IPS-15b (cell line): Measurements from ENCODE around the gene PRRC2C.
"Not testable (repeated sequence)": the region's sequence is repeated elsewhere in the genome, so short reads cannot be mapped to it uniquely, and the experiment has no call there.

Source experiments
- H3K27me3 ChIP-seq: one replicate; pipeline ENCODE4 v1.6.1; 2013; ENCODE audit warnings: low read length; ENCODE audit not compliant: control insufficient read depth, insufficient read depth
- H3K36me3 ChIP-seq: one replicate; pipeline ENCODE4 v1.6.1; 2013; ENCODE audit warnings: low read length; ENCODE audit not compliant: control insufficient read depth, insufficient read depth
- H3K4me1 ChIP-seq: one replicate; pipeline ENCODE4 v1.6.1; 2013; ENCODE audit warnings: mild to moderate bottlenecking, low read length; ENCODE audit not compliant: control insufficient read depth, insufficient read depth
- H3K4me3 ChIP-seq: one replicate; pipeline ENCODE4 v1.5.1; 2013; ENCODE audit warnings: low read depth, low read length
- H3K9ac ChIP-seq: one replicate; pipeline ENCODE4 v1.6.1; 2013; ENCODE audit warnings: low read depth, mild to moderate bottlenecking, low read length
- H3K9me3 ChIP-seq: one replicate; pipeline ENCODE4 v1.6.1; 2013; ENCODE audit warnings: mild to moderate bottlenecking, low read length; ENCODE audit not compliant: control insufficient read depth, insufficient read depth

The PRRC2C gene

DNA sequence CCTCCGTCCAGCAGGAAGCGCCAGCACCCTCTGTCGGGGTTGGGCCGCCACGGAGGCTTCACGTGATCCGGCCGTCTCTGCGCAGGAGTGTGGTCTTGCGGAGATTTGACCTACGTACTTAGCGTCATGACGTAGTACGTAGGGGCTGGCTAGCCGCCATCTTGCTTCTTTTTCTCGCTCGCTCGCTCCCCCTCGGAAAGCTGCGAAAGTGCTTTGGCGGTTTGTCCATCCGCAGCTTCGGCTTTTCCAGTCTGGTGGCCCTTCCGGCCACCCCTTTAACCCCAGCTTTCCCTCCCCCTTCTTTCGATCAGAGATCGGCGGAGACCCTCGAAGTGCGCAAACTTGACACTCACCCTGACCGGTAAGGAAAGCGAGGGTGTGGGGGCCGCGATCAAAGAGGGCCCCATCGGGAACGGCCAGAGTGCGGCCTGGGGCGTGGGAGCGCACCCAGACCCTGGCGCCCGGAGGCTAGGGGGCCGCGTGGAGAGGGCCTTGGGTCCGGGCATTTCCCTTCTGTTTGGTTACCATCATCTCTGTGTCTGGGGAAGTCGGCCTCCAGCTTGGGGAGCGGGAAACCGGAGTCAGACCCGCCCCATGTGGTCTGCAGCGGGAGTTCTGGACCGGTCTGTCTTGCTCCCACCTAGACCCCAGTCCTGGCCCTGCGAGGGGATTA lies at the start of gene PRRC2C:
PRRC2C (plus strand) TSS at position 156 of the 673 bp plus-strand sequence. CDS start 26,559 bp downstream, outside the sequence.
- H3K36me3 ChIP-seq, result peaks cover 2% of the 10 kb centered on the region
- H3K27me3 ChIP-seq, result no peaks in the 10 kb centered on the region
- peak within 1 kb of the TSS; percentile 95 for H3K4me3 ChIP-seq
- H3K9ac ChIP-seq, result peak within 1 kb of the TSS; percentile 99
- H3K9me3 ChIP-seq, result no peaks in the 10 kb centered on the region
- peaks cover 6% of the 10 kb centered on the region for H3K4me1 ChIP-seq

DNA sequence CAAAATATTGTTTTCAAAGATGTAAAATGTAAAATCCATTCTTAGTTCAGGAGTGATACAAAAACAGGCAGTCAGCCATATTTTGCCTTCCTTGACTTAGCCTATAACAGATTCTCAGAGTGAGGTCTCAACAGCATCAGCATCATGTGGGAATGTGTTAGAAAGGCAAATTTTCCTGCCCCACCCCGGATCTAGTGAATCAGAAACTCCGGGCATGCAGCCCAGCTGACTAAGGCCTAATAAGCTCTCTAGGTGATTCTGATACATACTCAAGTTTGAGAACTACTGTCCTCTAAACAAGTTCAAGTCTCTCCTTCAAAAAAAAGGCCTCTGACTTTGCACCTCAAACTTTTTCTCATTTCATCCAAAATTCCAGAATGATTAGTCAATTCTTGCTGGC lies 46.9 kb upstream of the PRRC2C start:
- Histone ChIP-seq H3K4me1 (no peaks in the 10 kb centered on the region), H3K9ac (no peak overlapping the region), H3K9me3 (no peaks in the 10 kb centered on the region), H3K4me3 (no peak overlapping the region), H3K27me3 (no peaks in the 10 kb centered on the region), H3K36me3 (no peaks in the 10 kb centered on the region)

DNA sequence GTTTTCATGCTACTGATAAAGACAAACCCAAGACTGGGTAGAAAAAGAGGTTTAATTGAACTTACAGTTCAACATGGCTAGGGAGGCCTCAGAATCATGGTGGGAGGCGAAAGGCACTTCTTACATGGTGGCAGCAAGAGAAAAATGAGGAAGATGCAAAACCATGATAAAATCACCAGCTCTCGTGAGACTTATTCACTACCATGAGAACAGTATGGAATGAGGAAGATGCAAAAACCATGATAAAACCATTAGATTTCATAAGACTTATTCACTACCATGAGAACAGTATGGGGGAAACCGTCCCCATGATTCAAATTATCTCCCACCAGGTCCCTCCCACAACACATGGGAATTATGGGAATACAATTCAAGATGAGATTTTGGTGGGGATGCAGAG lies 45.1 kb upstream of the PRRC2C start:
- H3K4me1 ChIP-seq, H3K9me3 ChIP-seq, H3K36me3 ChIP-seq, H3K4me3 ChIP-seq, H3K27me3 ChIP-seq, H3K9ac ChIP-seq: not testable (repeated sequence)

DNA sequence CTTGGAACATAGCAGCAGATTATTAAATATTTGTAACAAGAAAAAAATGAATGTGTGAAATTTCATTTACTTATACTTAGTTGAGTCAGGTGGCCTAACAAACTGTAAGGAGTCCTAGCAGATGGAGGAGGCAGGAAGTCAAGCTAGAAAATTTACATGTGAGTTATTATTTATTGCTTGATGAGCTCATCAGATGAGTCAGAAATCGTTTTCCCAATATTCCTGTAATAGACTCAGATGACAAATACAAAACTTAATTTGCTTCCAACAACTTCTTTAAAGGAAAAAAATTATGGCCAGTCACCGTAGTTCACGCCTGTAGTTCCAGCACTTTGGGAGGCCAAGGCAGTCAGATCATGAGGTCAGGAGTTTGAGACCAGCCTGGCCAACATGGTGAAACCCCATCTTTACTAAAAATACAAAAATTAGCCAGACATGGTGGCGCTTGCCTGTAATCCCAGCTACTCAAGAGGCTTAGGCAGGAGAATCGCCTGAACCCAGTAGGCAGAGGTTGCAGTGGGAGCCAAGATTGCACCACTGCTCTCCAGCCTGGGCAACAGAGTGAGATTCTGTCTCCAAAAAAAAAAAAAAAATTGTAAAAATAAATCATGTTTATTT lies 43.9 kb upstream of the PRRC2C start:
- not testable (repeated sequence) for H3K36me3 ChIP-seq, H3K9me3 ChIP-seq, H3K27me3 ChIP-seq, H3K9ac ChIP-seq, H3K4me1 ChIP-seq, H3K4me3 ChIP-seq

DNA sequence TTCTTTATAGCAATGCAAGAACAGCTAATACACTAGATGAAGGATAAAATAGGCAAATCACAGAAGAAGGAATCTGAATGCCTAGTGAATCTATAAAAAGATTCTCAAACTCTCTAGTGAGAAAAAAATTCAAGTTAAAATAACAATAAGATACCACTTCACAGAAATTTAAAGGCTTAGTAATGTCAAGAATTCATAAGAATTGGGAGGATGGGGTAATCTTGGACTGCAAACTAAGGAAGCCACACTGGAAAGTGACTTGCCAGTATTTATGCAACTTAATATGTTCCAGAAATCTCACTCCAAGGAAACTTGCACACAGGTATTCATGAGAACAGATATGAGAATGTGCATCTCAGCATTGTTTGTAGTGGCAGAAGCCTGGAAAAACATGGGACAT lies 38.9 kb upstream of the PRRC2C start:
- Histone ChIP-seq H3K27me3 (no peaks in the 10 kb centered on the region), H3K9me3 (no peaks in the 10 kb centered on the region), H3K4me1 (no peaks in the 10 kb centered on the region), H3K36me3 (no peaks in the 10 kb centered on the region), H3K9ac (no peak overlapping the region), H3K4me3 (no peak overlapping the region)

DNA sequence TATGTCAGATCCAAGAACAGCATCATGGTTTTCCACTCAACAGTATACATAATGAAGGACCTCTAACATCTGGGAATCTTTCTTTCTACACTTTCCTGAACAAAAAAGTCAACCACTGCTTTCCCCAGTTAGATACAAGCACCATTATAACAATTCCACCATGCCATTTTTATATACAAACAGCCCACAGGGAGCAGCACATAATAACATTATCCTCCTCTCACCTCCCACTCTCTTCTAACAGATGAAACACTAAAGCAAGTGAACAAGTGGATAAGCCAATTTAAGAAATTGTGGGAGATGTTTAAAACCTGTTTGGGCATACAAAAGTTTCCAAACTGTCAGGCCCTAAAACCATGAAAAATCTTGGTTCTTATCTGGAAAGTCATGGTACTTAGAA lies 29.4 kb upstream of the PRRC2C start:
- no peak overlapping the region for H3K4me3 ChIP-seq
- H3K36me3 ChIP-seq, result no peaks in the 10 kb centered on the region
- H3K9ac ChIP-seq, result no peak overlapping the region
- no peaks in the 10 kb centered on the region for H3K9me3 ChIP-seq
- H3K4me1 ChIP-seq, result no peaks in the 10 kb centered on the region
- H3K27me3 ChIP-seq, result no peaks in the 10 kb centered on the region

DNA sequence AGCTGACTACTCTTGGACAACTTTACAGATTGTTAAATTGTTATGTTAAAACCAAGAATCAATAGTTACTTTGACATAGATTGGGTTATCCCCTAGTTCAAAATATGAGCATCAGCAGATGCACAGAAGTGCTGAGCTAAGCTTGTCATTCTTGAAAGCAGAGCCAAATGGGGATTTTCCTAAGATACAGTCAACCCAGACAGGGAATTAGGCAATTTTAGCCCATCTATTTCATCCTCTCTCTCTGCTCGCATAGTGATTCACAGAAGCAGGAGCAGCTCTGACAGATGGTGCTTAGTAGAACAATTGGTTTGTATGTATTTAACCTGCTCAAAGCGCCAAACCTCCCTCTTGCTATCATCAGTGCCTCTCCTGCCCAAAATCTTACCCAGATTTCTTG lies 27.9 kb upstream of the PRRC2C start:
- no peak overlapping the region for H3K9ac ChIP-seq
- H3K36me3 ChIP-seq, result no peaks in the 10 kb centered on the region
- H3K4me1 ChIP-seq, result no peaks in the 10 kb centered on the region
- H3K4me3 ChIP-seq, result no peak overlapping the region
- no peaks in the 10 kb centered on the region for H3K9me3 ChIP-seq
- no peaks in the 10 kb centered on the region for H3K27me3 ChIP-seq

DNA sequence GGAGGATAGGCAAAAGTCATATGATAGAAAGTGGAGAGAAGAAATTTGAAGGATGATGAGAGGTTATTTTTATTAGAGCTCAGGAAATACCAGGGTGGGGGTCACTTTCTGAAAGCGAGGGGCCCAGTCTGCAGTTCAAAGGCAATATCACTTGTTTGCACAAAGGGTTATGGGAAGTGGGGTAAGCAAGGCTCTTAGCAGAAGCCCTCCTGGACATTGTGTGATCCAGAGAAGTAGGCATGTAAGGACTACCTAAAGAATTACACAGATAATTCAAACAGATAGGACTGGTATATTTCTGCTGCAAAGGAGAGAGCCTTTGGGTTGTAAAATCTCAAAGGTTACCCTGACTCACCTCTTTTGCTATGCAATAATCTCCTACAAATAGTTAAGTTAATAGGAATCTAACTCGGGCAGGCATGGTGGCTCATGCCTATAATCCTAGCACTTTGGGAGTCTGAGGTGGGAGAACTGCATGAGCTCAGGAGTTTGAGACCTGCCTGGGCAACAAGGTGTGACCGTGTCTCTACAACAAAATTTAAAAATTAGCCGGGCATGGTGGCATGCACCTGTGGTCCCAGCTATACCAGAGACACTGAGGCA lies 25.2 kb upstream of the PRRC2C start:
- no peaks in the 10 kb centered on the region for H3K4me1 ChIP-seq
- no peaks in the 10 kb centered on the region for H3K27me3 ChIP-seq
- H3K9ac ChIP-seq, result no peak overlapping the region
- H3K9me3 ChIP-seq, result no peaks in the 10 kb centered on the region
- H3K36me3 ChIP-seq, result no peaks in the 10 kb centered on the region
- no peak overlapping the region for H3K4me3 ChIP-seq

DNA sequence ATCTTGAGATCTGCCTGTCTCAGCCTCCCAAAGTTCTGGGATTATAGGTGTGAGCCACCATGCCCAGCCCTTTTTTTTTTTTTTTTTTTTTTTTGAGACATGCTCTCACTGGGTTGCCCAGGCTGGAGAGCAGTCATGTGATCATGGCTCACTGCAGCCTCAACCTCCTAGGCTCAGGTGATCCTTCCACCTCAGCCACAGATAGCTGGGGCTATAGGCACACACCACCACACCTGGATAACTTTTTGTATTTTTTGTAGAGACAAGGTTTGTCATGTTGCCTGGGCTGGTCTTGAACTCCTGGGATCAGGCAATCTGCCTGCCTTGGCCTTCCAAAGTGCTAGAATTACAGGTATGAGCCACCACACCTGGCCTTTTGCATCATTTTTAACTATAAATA lies 17.7 kb upstream of the PRRC2C start:
- Histone ChIP-seq H3K27me3 (no peaks in the 10 kb centered on the region), H3K9ac (no peak overlapping the region), H3K36me3 (no peaks in the 10 kb centered on the region), H3K4me3 (no peak overlapping the region), H3K9me3 (no peaks in the 10 kb centered on the region), H3K4me1 (no peaks in the 10 kb centered on the region)

DNA sequence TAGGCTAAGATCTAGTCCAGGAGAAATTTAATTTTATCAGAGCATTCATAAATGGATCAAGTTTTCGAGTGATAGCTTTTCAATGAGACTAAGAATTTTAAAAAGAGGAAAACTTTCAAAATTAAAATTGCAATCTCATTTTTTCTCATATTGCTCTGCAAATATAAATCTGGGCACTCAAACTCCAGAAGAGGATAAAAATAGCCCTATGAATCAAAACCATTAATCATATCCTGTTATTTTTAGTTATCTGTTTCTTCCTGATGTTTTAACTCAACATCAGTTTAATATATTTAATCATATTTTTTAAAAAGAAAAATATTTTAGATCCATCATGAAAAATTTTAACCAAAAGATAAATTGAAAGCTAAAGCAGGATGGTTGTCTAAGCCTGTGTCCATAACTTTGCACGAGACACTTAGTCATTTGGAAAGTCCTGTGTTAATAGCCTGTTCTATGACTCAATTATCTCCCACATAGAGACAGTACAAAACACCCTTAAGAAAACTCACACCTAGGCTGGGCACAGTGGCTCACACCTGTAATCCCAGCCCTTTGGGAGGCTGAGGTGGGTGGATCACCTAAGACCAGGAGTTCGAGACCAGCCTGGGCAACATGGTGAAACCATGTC lies 17.1 kb upstream of the PRRC2C start:
- no peak overlapping the region for H3K4me3 ChIP-seq
- no peaks in the 10 kb centered on the region for H3K27me3 ChIP-seq
- no peaks in the 10 kb centered on the region for H3K36me3 ChIP-seq
- no peaks in the 10 kb centered on the region for H3K9me3 ChIP-seq
- H3K4me1 ChIP-seq, result no peaks in the 10 kb centered on the region
- H3K9ac ChIP-seq, result no peak overlapping the region

DNA sequence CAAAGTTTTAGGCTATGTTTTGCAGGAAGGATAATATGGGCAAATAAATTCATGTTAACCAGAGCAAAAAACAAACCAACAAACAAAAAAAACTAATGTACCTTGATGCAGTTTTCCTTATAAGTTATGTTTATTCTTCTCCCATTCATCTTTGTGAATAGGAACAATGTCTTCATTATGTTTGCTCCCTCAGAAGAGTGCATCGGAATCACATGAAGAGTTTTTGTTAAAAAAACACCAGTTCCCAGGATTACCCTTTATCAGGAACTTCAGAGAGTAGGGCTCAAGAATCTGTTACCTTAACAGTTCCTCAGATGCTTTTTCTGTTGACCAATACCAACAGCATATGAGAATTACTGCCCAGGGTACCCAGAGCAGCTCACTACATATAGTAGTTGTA lies 14.6 kb upstream of the PRRC2C start:
- no peaks in the 10 kb centered on the region for H3K27me3 ChIP-seq

DNA sequence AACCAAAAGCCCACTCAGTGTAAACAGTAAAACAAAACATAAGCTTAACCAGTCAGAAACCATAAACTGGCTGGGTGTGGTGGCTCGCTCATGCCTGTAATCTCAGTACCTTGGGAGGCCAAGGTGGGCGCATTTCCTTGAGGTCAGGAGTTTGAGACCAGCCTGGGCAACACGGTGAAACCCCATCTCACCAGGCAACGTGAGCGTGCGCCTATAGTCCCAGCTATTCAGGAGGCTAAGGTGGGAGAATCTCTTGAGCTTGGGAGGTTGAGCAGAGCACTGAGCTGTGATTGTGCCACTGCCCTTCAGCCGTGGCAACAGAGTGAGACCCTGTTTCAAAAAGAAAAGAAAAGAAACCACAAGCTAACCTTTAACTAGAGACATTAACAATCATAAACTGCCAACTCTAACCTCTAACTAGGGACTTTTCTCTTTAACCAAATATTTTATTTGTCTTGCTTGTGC lies 13.1 kb upstream of the PRRC2C start:
- H3K9me3 ChIP-seq, result no peaks in the 10 kb centered on the region
- no peaks in the 10 kb centered on the region for H3K27me3 ChIP-seq
- no peak overlapping the region for H3K4me3 ChIP-seq
- no peaks in the 10 kb centered on the region for H3K4me1 ChIP-seq
- H3K9ac ChIP-seq, result no peak overlapping the region
- no peaks in the 10 kb centered on the region for H3K36me3 ChIP-seq

More for the DNA sequence above, 14.6 kb upstream of the PRRC2C start:
- no peaks in the 10 kb centered on the region for H3K4me1 ChIP-seq
- H3K9me3 ChIP-seq, result no peaks in the 10 kb centered on the region
- no peak overlapping the region for H3K9ac ChIP-seq
- no peak overlapping the region for H3K4me3 ChIP-seq
- H3K36me3 ChIP-seq, result no peaks in the 10 kb centered on the region
